Activated CD8-positive, alpha-beta memory T cell treated with anti-CD3 and anti-CD28 coated beads, Interleukin-2, amount 10 ng/mL, durations not matched to agents 7 days and 5 days (primary cell): Measurements from ENCODE around the gene VEGFC. TPM values are rescaled to one million over a fixed set of nuclear protein-coding genes. Genes with fewer than 3 reads are reported as not detected.

ENCODE experiments used
- ATAC-seq: fragments of 150-1000 bp; cut with Tn5 transposase; one replicate; pipeline ENCODE4 v1.10.0; 2021; ENCODE audit warnings: moderate library complexity
- CTCF ChIA-PET: fragments of 350-600 bp; sonication (Branson Sonifier 250); formaldehyde crosslinking; loops from one replicate; lab custom pipeline; 2021; ENCODE audit warnings: antibody characterized with exemption; lab: Charles Lee
- DNase-seq: peaks from one replicate; pipeline ENCODE4 v3.0.0-alpha.2; 2020
- H3K27ac Mint-ChIP-seq: one replicate; pipeline ENCODE4 v1.8.0; 2021; ENCODE audit warnings: mild to moderate bottlenecking, mixed read lengths
- H3K27me3 Mint-ChIP-seq: one replicate; pipeline ENCODE4 v1.8.0; 2021; ENCODE audit warnings: mixed read lengths
- H3K36me3 Mint-ChIP-seq: one replicate; pipeline ENCODE4 v1.8.0; 2021; ENCODE audit warnings: mild to moderate bottlenecking, mixed read lengths
- H3K4me1 Mint-ChIP-seq: one replicate; pipeline ENCODE4 v1.8.0; 2021; ENCODE audit warnings: mixed read lengths
- H3K4me3 Mint-ChIP-seq: one replicate; pipeline ENCODE4 v1.8.0; 2021; ENCODE audit warnings: mild to moderate bottlenecking, moderate library complexity, mixed read lengths
- H3K9me3 Mint-ChIP-seq: one replicate; pipeline ENCODE4 v1.8.0; 2022; ENCODE audit warnings: low read depth, mixed read lengths
- total RNA-seq, 2 experiments: library from RNA; stranded (reverse); gene quantifications; one replicate each; pipeline ENCODE4 v1.2.3, GENCODE V29; 2021

VEGFC gene
- total RNA-seq, 2 experiments from 2014 or later: not detected

- CTCF ChIA-PET: no interaction called here
- no peaks in the 10 kb centered on the region for H3K36me3 Mint-ChIP-seq
- peaks cover 3% of the 10 kb centered on the region for H3K4me1 Mint-ChIP-seq
- DNase-seq: no peak
- H3K4me3 Mint-ChIP-seq: no peak overlapping the region
- H3K9me3 Mint-ChIP-seq: no peaks in the 10 kb centered on the region
- H3K27ac Mint-ChIP-seq: no peak overlapping the region
- H3K27me3 Mint-ChIP-seq: peaks cover 44% of the 10 kb centered on the region
- ATAC-seq: no peak
These were observed 2.3 kb downstream of the VEGFC start for GRCh38 chr4:176790398-176790797.

DNA sequence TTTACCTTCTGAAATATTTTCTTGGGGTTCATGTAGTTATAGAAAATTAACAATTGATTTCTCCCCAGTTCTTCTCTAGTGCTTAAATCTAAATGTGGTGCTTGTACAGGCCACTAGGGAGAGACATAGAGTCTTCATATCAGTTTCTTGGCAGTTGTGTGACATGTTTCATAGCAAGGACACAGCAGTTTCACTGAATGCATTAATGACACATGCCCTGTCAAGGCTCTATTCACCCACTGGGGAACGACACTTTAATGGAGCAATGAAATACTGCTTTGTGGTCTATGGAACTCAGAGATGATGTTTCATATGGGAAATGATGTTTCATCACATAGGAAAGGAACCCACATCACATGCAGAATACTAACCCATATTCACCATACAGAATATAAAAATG, 2.8 kb downstream of the VEGFC start:
- peaks cover 3% of the 10 kb centered on the region for H3K4me1 Mint-ChIP-seq
- H3K27me3 Mint-ChIP-seq: peaks cover 42% of the 10 kb centered on the region
- no peak overlapping the region for H3K27ac Mint-ChIP-seq
- H3K9me3 Mint-ChIP-seq: no peaks in the 10 kb centered on the region
- DNase-seq: no peak
- H3K36me3 Mint-ChIP-seq: no peaks in the 10 kb centered on the region
- CTCF ChIA-PET: no interaction called here
- ATAC-seq: no peak
- H3K4me3 Mint-ChIP-seq: no peak overlapping the region

GRCh38 chr4:176788971-176789370, 3.8 kb downstream of the VEGFC start:
- no peak for ATAC-seq
- no peak overlapping the region for H3K4me3 Mint-ChIP-seq
- H3K4me1 Mint-ChIP-seq: peaks cover 3% of the 10 kb centered on the region
- CTCF ChIA-PET: interaction anchor here (0.8 to 1.7 kb wide), 2 partner anchors 8 to 258 kb away, joined by 3 to 6 read pairs; no protein-coding TSS in a partner anchor
- peaks cover 35% of the 10 kb centered on the region for H3K27me3 Mint-ChIP-seq
- no peak overlapping the region for H3K27ac Mint-ChIP-seq
- no peaks in the 10 kb centered on the region for H3K9me3 Mint-ChIP-seq
- H3K36me3 Mint-ChIP-seq: no peaks in the 10 kb centered on the region
- no peak for DNase-seq

DNA sequence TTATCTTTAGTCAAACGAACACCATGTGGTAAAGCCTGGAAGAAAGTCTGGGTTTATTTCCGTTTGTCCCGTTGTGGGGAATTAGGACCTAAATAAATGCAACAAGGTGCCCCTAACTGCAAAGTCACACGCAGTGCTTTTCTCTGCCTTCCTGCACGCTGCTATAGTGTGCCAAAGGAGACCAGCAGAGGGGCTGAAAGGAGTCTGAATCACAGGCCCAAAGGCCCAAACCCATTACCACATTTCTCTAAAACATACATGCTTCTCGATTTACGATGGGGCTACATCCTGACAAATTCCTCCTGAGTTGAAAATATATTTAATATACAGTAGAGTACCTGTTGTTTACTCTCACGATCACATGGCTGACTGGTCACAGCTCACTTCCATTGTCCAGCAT, 4.5 kb downstream of the VEGFC start:
- CTCF ChIA-PET: interaction anchor here (1.7 kb wide), 1 partner anchor 259 kb away, joined by 6 read pairs; no protein-coding TSS in a partner anchor
- H3K9me3 Mint-ChIP-seq: no peaks in the 10 kb centered on the region

GRCh38 chr4:176784816-176785215, 7.9 kb downstream of the VEGFC start:
- Mint-ChIP-seq H3K4me1 (no peaks in the 10 kb centered on the region), H3K9me3 (no peaks in the 10 kb centered on the region), H3K27ac (no peak overlapping the region), H3K27me3 (peaks cover 4% of the 10 kb centered on the region), H3K4me3 (no peak overlapping the region), H3K36me3 (no peaks in the 10 kb centered on the region)
- DNase-seq (no peak), ATAC-seq (no peak)
- CTCF ChIA-PET: no interaction called here

More for the DNA sequence above, 4.5 kb downstream of the VEGFC start:
- H3K36me3 Mint-ChIP-seq: no peaks in the 10 kb centered on the region
- peaks cover 2% of the 10 kb centered on the region for H3K4me1 Mint-ChIP-seq
- H3K4me3 Mint-ChIP-seq: no peak overlapping the region
- peaks cover 27% of the 10 kb centered on the region for H3K27me3 Mint-ChIP-seq
- ATAC-seq: no peak
- no peak for DNase-seq
- H3K27ac Mint-ChIP-seq: no peak overlapping the region

DNA sequence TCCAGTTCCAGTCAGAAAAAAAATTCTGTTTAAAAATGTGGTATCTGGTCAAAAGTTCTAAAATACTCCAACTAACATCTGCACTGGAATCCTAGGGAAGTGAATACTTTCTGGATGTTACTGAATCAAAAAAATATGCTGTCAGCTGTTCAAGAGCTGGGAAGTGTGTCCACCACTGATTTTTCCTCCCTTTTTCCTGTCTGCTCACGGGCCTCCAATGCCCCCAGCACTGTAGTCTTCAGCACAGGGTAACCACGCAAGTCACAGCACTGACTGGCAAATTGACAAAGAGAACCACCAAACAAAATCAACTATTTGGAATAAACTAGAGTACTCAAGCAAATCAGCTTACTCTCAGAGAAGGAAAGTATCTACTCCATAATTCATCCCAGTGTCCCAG, 9.9 kb downstream of the VEGFC start:
- no peak for ATAC-seq
- Mint-ChIP-seq H3K4me3 (no peak overlapping the region), H3K9me3 (no peaks in the 10 kb centered on the region), H3K36me3 (no peaks in the 10 kb centered on the region), H3K4me1 (no peaks in the 10 kb centered on the region), H3K27ac (no peak overlapping the region), H3K27me3 (no peaks in the 10 kb centered on the region)
- no peak for DNase-seq
- CTCF ChIA-PET: interaction anchor here (1.1 kb wide), 1 partner anchor 265 kb away, joined by 3 read pairs; no protein-coding TSS in a partner anchor

GRCh38 chr4:176782191-176782590, 10.5 kb downstream of the VEGFC start:
- DNase-seq (no peak), ATAC-seq (no peak)
- Mint-ChIP-seq H3K4me1 (no peaks in the 10 kb centered on the region), H3K4me3 (no peak overlapping the region), H3K27me3 (no peaks in the 10 kb centered on the region), H3K36me3 (no peaks in the 10 kb centered on the region), H3K9me3 (no peaks in the 10 kb centered on the region), H3K27ac (no peak overlapping the region)
- CTCF ChIA-PET: interaction anchor here (1.1 kb wide), 1 partner anchor 265 kb away, joined by 3 read pairs; no protein-coding TSS in a partner anchor

GRCh38 chr4:176781739-176782100, 11.0 kb downstream of the VEGFC start:
- DNase-seq (no peak), ATAC-seq (no peak)
- no peaks in the 10 kb centered on the region for H3K27me3 Mint-ChIP-seq
- no peak overlapping the region for H3K4me3 Mint-ChIP-seq
- no peaks in the 10 kb centered on the region for H3K36me3 Mint-ChIP-seq
- no peak overlapping the region for H3K27ac Mint-ChIP-seq
- H3K4me1 Mint-ChIP-seq: no peaks in the 10 kb centered on the region
- no peaks in the 10 kb centered on the region for H3K9me3 Mint-ChIP-seq
- CTCF ChIA-PET: interaction anchor here (1.1 kb wide), 1 partner anchor 266 kb away, joined by 3 read pairs; no protein-coding TSS in a partner anchor

GRCh38 chr4:176780995-176781738, 11.6 kb downstream of the VEGFC start:
- CTCF ChIA-PET: interaction anchor here (0.8 kb wide), 1 partner anchor 8 kb away, joined by 3 read pairs; no protein-coding TSS in a partner anchor
- H3K27ac Mint-ChIP-seq: no peak overlapping the region

DNA sequence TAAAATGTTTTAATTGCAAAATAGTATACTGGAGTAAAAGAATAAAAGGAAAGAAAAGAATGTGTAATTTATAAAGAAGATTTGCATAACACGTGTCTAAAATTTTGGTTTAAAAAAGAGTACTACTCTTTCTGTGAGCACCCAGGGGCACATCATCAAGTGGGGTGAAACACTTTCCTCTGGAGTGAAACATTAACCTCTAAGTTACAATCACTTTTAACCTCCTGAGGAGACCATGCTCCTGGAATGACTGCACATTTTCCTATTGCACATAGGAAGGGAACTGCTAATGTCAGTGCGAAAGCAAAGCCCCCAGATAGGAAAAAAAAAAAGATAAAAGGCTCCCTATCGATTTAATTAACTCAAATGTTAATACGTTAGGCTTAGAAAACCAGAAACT, 13.3 kb downstream of the VEGFC start:
- DNase-seq (no peak), ATAC-seq (no peak)
- Mint-ChIP-seq H3K27ac (no peak overlapping the region), H3K4me3 (no peak overlapping the region), H3K36me3 (no peaks in the 10 kb centered on the region), H3K27me3 (no peaks in the 10 kb centered on the region), H3K4me1 (no peaks in the 10 kb centered on the region), H3K9me3 (no peaks in the 10 kb centered on the region)
- CTCF ChIA-PET: no interaction called here

More at GRCh38 chr4:176780995-176781738, 11.6 kb downstream of the VEGFC start:
- Mint-ChIP-seq H3K36me3 (no peaks in the 10 kb centered on the region), H3K9me3 (no peaks in the 10 kb centered on the region), H3K4me1 (no peaks in the 10 kb centered on the region), H3K27me3 (no peaks in the 10 kb centered on the region), H3K4me3 (no peak overlapping the region)
- DNase-seq (no peak), ATAC-seq (no peak)

DNA sequence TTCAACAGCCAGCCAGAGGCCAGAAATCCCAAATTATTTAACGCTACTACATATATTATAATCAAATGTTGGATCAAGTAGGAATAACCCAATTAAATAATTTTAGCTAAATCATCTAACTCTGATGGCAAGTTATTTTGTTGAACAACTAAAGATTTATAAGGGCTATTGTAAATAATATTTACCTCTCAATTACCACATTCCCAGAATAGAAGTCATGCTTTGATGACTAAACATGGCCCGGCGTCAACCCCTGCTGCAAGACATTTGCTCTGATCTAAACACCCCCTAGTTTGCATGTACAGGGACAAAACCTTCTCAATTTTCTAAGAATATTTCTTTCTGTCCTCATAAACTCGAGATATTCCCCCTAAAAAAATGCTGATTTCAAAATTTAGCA, 14.2 kb downstream of the VEGFC start:
- H3K36me3 Mint-ChIP-seq: no peaks in the 10 kb centered on the region
- H3K27ac Mint-ChIP-seq: no peak overlapping the region
- no peaks in the 10 kb centered on the region for H3K9me3 Mint-ChIP-seq
- no peaks in the 10 kb centered on the region for H3K27me3 Mint-ChIP-seq
- DNase-seq (no peak), ATAC-seq (no peak)
- no peaks in the 10 kb centered on the region for H3K4me1 Mint-ChIP-seq
- H3K4me3 Mint-ChIP-seq: no peak overlapping the region
- CTCF ChIA-PET: no interaction called here

DNA sequence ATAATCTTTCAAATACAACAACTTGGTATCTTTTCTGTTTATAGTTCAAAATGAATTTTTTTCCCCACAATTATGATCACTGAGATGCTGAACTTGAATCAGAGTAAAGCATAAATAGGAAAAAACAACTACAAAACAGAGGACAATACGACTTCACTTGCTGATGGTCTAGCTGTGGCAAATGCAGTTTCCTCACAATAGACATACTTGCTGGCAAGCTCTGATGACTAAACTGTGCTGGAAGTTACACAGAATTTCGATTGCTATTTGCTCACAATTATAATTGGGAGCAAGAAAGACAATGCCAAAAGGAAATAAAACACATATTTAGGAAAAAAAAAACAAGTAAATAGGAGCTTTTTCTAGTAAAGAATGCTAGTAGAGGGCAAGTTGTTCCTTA, 14.7 kb downstream of the VEGFC start:
- DNase-seq (no peak), ATAC-seq (no peak)
- Mint-ChIP-seq H3K9me3 (no peaks in the 10 kb centered on the region), H3K27ac (no peak overlapping the region), H3K27me3 (no peaks in the 10 kb centered on the region), H3K36me3 (no peaks in the 10 kb centered on the region), H3K4me3 (no peak overlapping the region), H3K4me1 (no peaks in the 10 kb centered on the region)
- CTCF ChIA-PET: no interaction called here

DNA sequence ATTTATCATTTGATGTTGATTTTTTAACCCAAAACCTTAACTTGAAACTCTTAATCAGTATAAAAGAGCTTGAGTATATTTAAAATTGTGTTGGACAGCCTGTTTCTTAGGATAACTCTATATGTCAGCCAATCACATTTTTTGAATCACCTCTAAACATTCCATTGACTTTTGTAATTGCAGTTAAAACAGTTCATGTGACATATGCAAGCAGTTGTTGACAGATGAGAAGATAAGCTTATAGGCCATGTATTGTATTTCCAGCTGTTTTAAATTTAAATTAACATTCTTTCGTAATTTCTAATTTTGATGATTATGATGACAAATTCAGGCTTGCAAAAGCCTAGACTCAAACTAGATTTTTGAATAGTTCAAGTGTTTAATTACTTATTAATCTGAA, 17.4 kb downstream of the VEGFC start:
- Mint-ChIP-seq H3K4me1 (no peaks in the 10 kb centered on the region), H3K9me3 (no peaks in the 10 kb centered on the region), H3K27ac (no peak overlapping the region), H3K4me3 (no peak overlapping the region), H3K27me3 (no peaks in the 10 kb centered on the region), H3K36me3 (no peaks in the 10 kb centered on the region)
- CTCF ChIA-PET: interaction anchor here (1.3 kb wide), 1 partner anchor 272 kb away, joined by 3 read pairs; no protein-coding TSS in a partner anchor
- DNase-seq: no peak
- ATAC-seq: no peak

DNA sequence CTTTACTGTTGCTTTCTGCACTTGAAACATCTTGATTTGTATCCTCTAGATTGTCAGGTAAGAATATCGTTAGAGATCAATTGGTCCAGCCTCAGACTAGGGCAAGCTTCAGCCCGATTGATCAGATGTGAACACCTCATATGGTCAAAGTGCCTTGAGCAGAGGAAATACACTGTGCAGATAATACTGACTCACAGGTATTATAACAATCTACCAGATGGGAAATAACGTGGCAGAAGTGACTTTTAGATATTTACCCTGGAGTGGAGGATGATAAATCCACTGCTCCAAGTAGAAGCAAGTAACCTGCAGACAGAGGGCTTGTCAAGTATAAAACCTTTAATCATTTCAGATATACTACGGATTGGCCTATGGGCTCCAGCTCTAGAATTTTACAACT, 17.9 kb downstream of the VEGFC start:
- H3K4me3 Mint-ChIP-seq: no peak overlapping the region
- no peaks in the 10 kb centered on the region for H3K27me3 Mint-ChIP-seq
- no peaks in the 10 kb centered on the region for H3K9me3 Mint-ChIP-seq
- H3K27ac Mint-ChIP-seq: no peak overlapping the region
- DNase-seq: no peak
- H3K4me1 Mint-ChIP-seq: no peaks in the 10 kb centered on the region
- no peaks in the 10 kb centered on the region for H3K36me3 Mint-ChIP-seq
- no peak for ATAC-seq
- CTCF ChIA-PET: interaction anchor here (1.3 kb wide), 1 partner anchor 273 kb away, joined by 3 read pairs; no protein-coding TSS in a partner anchor
